DMS153 treated with DMSO at 0.1 percent for 48 hours (cell line): Measurements from ENCODE around the gene GPR137B.
"Not testable (repeated sequence)": the region's sequence is repeated elsewhere in the genome, so short reads cannot be mapped to it uniquely, and the experiment has no call there.

ENCODE experiments used
- DNase-seq: peaks from one replicate; lab custom pipeline; 2025; ENCODE audit not compliant: unreplicated experiment; lab: John Stamatoyannopoulos, UW

The GPR137B gene

DNA sequence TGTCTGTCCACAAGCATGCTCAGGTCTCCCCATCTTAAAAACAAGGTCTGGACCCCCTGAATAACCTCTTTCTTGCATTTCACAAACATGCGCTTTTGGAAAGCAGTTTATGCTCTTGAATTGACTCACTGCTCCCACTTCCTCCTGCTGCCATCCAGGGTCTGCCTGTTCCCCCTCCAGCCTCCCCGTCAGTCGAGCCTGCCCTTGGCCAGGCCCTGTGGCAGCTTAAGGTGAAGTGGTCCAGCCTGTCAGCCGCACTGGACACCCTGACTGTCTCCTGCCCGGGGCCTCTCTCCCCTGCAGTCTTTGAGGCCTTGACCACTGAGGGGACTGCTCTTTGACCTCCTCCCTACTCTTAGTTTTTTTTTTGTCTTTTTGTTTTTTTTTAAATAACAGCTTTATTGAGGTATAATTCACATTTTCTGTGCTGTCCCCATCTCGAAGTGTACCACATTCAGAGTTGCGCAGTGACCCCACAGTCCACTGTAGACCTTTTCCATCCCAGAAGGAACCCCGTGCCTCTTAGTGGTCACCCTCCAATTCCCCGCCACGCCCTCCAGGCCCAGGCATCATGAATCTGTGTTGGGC lies 18.3 kb downstream of the GPR137B start:
- DNase-seq: no peak

DNA sequence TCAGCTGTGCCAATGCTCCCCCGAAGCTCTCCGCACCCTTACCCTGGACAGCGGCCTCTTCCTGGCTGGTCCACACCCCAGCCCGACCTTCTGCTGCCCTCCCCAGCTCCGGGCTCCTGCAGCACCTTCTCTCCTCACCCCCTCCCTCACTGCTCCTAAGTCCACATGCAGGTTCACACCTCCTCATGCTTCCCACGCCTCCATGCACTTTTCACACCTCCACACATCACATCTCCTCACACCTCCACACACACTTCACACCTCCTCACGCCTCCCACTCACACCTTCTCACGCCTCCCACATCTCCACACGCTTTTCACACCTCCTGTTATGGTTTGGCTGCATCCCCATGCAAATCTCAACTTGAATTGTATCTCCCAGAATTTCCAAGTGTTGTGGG lies 18.9 kb downstream of the GPR137B start:
- DNase-seq: no peak

DNA sequence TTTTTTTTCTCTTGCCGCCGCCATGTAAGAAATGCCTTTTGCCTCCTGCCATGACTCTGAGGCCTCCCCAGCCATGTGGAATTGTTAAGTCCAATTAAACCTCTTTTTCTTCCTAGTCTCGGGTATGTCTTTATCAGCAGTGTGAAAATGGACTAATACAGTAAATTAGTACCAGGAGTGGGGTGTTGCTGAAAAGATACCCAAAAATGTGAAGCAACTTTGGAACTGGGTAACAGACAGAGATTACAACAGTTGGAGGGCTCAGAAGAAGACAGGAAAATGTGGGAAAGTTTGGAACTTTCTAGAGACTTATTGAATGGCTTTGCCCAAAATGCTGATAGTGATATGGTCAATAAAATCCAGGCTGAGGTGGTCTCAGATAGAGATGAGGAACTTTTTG lies 19.4 kb downstream of the GPR137B start:
- DNase-seq: not testable (repeated sequence)

DNA sequence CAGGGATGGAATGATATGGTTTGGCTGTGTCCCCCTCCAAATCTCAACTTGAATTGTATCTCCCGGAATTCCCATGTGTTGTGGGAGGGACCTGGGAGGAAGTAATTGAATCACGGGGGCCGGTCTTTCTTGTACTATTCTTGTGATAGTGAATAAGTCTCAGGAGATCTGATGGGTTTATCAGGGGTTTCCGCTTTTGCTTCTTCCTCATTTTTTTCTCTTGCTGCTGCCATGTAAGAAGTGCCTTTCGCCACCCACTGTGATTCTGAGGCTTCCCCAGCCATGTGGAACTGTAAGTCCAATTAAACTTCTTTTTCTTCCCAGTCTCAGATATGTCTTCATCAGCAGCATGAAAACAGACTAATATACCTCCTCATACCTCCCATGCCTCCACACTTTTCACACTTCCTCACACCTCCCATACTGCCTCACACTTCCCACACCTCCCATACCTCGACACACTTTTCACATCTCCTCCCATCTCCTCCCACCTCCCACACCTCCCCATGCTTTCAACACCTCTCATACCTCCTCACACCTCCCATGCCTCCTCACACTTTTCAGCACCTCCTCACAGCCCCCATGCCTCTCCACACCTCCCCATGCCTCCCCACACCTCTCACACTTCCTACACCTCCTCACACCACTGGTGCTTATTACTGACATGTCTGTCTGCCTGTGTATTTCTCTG lies 21.3 kb downstream of the GPR137B start:
- no peak for DNase-seq

DNA sequence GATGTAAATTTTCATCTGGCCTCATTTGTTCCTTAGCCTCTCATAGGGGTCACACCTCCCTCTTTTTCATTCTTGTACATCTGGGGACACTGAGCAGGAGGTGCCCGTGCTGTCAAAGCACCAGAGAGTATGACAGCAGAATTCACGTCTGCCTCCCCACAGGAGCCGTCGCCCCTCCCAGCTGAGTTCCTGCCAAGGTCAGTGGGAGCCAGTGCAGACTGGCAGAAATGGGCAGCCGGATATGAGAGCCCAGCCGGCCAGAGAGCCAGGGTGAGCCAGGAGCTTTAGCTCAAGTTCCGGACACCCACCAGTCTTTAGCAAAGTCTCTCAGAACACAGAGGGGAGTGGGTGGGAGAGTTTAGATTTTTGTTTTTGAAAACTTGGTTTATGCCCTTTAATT lies 21.9 kb downstream of the GPR137B start:
- DNase-seq: no peak

DNA sequence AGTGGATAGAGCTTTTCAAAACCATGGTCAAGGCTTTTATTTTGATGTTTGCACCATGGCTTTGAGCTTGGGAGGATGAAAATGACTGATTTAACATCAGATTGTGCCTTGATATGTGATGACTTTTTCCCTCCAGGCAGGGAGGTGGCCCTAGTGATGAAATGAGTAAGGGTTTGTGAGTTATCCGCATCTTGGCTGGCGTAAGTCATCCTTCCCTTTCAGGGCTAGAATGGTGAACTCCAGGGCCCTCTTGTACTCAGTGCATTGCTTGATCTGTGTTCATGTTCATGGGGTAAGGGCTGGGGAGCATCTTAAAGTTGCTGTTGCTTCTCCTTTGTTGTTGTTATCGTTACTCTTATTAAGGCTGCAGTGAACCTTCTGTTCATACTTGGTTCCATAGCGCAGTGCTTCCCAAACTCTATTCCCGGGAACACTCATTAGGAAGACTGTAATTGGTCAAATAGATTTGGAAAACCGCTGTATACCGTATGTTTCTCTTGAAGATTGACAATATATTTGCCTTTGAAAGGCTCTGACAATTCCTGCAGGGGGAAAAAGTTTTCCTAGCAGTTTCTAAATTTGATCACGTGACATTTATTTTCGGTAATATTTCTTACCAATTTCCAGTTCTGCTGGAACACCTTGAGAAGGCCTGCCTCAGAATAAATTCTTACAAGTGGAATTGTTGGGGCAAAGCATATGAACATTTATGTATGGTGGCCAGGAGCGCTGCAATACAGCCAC lies 23.1 kb downstream of the GPR137B start:
- DNase-seq: no peak

DNA sequence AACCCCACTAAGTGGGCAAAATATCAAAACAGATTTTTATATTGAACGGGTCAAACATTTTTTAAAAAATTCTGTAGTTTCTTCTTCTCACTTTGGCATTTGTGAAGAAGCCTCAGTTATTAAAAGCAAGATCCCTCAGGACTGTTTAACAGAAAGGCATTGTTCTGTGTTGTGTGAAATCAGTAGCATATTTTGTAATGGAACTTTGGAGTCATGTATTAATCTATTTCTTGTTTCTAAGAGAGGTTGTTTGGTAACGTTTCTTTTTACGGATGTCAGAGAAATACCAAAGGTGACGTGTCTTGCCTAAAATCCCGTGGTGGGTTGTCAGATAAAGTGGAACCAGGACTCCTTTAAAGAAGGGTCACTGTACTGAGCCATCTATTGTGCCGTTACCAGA lies 23.7 kb downstream of the GPR137B start:
- DNase-seq: no peak

DNA sequence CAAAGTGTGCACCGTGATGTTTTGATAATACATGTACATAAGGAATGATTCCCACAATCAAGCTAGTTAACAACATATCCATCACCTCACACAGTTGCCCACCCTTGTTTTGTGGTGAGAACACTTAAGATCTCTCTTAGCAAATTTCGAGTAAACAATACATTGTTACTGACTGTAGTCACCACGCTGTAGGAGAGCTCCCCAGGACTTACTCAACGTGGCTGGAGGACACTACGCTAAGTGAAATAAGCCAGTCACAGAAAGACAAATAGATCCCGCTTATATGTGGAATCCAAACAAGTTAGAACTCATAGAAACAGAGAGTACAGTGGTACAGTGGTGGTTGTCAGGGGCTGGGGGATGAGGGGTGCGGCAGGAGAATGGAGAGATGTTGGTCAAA lies 24.8 kb downstream of the GPR137B start:
- DNase-seq: no peak

DNA sequence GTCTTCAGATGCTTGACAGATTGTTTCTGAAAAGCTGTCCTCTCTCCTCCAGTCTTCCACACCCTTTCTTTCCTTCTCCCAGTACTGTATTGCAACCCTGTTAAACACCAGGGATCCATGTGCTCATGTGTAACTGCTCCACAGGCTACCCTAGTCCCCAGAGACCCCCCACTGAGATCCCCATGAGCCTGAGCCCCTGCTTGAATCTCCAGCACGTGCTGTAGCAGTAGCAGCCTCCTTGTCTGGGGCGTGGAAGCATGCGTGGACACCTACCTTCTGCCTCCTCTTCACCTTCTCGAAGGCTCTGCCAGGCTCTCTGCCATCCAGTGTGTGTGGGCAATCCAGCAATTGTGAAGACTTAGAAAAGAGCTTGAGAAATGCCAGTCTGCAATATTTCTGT lies 25.2 kb downstream of the GPR137B start:
- no peak for DNase-seq

DNA sequence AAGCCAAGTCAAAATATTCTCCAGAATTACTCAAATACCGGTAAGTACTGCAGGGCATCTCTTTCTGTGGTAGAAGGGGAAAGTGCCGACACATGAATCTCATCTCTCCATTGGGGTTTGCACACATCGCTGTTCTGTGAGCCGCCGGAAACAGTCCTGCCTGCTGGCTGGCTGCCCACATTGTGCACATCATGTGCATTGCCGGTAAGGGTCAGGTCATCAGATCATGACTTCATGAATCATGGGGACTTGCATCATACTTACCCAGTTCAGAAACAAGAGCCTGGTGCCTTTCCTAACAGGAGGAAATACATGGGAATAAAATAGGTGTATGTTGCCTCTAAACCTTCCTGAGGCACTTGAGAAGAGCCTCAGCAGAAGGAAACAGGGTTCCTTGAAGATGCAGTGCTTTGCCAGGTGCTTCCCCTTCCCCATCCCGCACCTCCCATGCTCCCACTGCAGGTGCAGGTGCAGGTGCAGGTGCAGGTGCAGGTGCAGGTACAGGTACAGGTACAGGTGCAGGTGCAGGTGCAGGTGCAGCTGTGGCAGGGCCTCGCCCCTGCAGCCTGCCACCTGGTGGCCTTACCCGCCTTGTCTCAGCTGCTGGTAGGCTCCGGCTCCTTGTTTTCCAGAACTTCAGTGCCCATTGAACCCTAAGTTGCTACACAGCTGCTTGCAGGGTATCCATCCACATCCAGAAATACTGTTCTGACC lies 26.5 kb downstream of the GPR137B start:
- DNase-seq: no peak

DNA sequence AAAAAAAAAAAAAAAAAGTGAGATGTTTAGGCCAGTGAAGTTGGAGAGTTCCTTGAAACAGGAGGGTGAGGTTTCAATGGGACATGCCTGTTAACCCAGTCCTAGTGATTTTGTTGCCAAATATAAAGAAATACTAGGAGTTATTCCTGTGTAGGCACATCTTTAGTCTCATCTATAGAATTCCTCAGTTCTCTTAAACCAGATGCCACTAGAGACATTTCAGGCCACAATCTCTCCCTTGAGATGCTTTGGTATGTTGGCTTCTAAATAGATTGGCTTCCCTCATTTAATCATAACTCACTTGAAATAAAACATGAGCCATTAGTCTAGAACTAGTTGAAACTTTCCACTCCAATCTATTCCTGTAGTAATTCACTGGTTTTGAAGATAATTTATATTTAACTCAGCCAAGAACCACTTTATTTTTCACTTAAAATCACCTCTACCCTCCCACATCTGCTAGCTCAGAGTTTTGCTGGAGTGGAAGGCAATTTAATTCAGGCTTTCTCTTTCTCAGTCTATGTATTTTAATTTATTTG lies 29.8 kb downstream of the GPR137B start:
- DNase-seq: no peak

DNA sequence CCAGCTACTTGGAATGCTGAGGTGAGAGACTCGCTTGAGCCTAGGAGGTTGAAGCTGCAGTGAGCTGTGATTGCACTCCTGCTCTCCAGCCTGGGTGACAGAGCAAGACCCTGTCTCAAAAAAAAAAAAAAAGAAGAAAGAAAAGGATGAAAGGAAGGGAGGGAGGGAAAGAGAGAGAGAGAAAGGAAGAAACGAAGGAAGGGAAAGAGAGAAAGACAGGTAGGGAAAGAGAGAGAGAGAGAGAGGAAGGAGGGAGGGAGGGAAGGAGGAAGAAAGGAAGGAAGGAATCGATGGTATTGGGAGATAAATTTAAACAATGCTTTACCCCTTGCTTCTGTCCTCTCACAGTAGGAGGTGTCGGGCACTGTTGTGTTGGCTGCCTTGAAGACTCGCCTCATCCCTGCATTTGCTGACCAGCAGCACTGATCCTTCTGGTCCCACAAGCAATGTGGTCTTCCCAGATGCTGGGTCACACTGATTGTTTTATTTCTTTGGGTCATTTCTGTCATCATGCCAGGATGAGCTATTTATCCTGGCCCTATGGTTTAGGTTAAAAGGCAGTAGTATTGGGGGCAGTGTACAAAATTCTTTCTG lies 30.9 kb downstream of the GPR137B start:
- no peak for DNase-seq

DNA sequence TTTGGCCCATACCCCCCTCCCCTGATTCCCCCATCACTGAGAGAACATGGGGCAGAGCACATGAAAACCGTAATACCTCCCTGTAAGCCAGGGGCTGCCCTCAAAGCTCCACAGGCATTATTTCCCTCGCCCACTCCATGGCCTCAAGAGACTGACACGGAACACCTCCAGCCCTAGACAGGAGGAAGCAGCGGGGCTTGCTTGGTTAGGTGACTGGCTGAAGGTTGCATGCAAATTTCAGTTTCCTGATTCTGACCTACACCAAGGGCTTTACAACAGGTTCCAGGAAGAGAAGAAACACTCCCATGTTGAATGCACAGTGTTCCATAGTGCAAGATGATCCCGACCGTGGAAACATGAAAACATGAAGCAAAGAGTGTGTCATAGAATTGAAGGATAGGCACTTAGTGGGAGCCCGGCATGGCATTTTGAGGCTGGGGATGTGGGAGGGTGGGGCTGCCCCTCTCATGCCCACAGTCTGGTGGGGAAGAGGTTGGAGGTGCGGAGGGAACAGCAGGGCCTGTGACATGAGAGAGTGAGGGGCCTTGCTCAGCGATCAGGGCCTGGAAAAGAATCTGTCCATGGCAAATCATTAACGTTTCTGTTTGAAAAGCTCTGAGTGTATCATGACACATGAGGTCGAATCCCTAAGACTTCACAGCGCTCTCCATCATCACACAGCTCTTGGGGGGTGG lies 33.5 kb downstream of the GPR137B start:
- DNase-seq: no peak

DNA sequence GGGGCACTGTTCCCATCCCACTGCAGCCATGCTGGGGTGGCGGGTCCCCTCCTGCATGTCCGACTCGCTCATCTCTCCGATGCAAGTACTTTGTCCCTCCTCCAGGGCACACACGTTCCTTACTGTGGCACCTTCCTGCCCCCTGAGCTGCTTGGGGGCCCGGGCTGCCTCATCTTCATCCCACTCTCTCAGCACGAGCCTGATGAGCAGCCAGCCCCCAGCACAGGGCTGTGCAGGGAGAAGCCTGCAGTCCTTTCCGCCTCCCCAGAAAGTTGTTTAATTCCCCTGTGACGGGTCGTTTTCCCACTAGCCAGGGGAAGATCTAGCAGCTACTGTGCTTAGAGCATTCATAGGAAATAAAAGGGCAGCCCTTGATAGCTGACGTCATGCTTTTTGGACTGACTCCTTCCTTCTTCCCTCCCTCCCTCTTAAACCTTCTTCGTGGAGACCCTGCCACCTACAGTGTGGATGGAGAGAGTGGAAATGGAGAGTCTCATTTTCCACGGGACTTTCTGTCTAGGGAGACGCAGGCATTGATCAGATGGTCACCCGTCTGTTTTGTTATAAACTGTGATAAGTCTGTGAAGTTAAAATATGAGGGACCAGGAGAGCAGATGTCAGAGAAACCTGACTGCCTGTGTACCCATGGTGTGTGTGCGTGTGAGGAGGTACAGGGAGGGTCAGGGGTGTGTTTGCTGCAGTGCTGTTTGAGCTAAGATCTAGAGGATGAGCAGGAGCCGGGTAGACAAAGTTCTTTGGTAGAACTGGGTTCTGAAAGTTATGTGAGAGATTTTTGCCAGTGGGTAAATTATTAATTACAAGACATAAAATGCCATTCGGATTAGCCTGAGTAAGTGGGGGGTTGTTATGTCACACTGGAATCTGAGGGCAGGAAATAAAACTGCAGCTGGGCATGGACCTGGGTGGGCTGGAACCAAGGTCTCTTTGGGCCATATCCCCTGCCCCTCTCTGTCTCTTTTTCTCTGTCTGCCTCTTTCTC lies 34.3 kb downstream of the GPR137B start:
- DNase-seq: no peak

DNA sequence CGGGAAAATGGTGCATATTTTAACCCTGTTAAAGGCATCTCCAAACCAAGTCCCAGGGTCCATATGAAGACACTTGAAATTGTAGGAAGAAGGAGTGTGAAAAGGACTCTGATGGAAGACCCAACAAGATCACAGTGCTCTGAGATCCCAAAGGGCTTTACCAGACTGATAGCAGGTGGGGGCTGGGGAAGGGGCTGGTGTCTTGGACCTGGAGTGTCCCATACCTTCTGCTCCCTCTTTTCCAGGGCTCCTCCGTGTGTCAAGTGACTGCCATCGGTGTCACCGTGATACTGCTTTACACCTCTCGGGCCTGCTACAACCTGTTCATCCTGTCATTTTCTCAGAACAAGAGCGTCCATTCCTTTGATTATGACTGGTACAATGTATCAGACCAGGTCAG lies 37.3 kb downstream of the GPR137B start:
- no peak for DNase-seq

DNA sequence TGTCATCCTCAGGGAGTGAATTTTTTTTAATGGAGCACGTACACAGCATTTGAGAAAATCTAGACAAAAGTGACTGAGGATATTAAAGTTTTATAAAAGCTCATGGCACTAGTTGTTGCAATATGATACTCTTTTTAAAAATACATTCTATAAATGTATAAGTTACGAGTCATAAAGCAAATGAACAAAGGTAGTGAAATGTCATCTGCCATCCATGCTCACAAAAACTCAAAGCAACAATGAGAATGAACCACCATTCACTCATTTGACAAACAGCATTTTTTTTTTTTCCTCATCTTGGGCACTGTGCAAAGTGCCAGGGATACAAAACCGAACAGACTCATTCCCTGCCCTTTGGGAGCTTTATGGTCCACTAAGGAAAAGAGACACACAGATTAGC lies 38.7 kb downstream of the GPR137B start:
- DNase-seq: no peak

DNA sequence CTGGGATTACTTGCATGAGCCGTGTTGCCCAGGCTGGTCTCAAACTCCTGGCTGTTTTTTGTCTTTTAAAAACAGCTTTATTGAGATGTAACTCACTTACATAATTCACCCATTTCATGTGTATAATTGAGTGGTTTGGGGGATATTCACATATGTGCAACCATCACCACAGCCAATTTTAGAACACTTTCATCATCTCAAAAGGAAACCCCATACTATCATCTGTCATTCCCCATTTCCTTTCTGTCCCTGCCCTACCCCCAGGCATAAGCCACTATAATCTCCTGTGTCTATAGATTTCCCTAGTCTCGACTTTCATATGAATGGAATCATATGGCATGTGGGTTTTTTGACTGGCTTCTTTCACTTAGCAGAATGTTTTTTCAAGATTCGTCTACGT lies 43.3 kb downstream of the GPR137B start:
- no peak for DNase-seq

DNA sequence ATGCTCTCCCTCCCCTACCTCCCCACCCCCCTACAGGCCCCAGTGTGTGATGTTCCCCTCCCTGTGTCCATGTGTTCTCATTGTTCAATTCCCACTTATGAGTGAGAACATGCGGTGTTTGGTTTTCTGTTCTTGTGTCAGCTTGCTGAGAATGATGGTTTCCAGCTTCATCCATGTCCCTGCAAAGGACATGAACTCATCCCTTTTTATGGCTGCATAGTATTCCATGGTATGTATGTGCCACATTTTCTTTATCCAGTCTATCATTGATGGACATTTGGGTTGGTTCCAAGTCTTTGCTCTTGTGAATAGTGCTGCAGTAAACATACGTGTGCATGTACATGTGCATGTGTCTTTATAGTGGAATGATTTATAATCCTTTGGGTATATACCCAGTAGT lies 44.1 kb downstream of the GPR137B start:
- DNase-seq: not testable (repeated sequence)

DNA sequence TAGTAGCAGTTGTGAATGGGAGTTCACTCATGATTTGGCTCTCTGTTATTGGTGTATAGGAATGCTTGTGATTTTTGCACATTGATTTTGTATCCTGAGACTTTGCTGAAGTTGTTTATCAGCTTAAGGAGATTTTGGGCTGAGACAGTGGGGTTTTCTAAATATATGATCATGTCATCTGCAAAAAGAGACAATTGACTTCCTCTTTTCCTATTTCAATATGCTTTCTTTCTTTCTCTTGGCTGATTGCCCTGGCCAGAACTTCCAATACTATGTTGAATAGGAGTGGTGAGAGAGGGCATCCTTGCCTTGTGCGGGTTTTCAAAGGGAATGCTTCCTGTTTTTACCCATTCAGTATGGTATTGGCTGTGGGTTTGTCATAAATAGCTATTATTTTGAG lies 45.7 kb downstream of the GPR137B start:
- not testable (repeated sequence) for DNase-seq
